HG03095 (cell line): ENCODE data around the gene ACSL5.
A peak's percentile ranks its signal among the peaks of the same experiment; 100 is the strongest.
"Not testable (repeated sequence)": the region's sequence is repeated elsewhere in the genome, so short reads cannot be mapped to it uniquely, and the experiment has no call there.

ENCODE experiments used
- ATAC-seq: cut with Tn5 transposase; IDR thresholded peaks from one replicate; pipeline ENCODE4 v1.9.1; 2021; ENCODE audit warnings: moderate library complexity; ENCODE audit not compliant: unreplicated experiment

ACSL5 gene

DNA sequence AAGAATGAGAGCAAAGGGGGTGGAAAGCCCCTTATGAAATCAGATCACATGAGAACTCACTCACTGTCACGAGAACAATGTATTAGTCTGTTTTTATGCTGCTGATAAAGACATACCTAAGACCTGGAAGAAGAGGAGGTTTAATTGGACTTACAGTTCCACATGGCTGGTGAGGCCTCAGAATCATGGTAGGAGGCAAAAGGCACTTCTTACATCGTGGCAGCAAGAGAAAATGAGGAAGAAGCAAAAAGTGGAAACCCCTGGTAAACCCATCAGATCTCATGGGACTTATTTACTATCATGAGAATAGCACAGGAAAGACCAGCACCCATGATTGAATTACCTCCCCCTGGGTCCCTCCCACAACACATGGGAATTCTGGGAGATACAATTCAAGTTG, 32.9 kb downstream of the ACSL5 start:
- not testable (repeated sequence) for ATAC-seq

- no peak for ATAC-seq
Measured at GRCh38 chr10:112407696-112408095, 33.8 kb downstream of the ACSL5 start.

DNA sequence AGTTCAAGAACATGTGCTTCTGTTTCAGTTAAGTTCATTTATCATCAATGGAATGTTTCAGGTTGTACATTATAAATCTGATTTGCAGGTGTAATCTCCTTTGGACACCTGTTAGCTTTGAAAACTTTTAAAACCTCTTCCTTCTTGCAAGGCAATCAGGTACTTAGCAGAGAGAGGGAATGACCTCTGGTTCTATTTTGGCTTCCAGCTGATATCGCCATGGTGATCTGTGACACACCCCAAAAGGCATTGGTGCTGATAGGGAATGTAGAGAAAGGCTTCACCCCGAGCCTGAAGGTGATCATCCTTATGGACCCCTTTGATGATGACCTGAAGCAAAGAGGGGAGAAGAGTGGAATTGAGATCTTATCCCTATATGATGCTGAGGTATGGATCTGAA, 35.4 kb downstream of the ACSL5 start:
- no peak for ATAC-seq

DNA sequence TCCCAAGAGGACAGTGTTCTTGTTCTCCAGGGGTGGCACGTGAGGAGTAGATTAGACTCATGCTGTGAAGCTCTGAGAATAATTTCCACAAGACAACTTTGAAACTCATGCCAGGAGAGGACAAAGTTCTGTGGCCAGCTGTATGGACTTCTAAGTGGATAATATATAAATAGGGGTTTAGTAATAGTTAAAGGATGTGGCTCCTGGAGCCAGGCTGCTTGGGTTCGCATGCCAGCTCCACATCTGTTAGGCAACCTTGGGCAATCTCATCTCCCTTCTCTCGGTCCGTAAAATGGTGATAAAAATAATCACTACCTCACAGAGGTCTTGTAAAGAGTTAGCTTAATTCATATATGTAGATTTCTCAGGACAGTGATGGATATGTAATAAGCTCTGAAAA, 35.8 kb downstream of the ACSL5 start:
- ATAC-seq: no peak

GRCh38 chr10:112412696-112413095, 38.8 kb downstream of the ACSL5 start:
- no peak for ATAC-seq

DNA sequence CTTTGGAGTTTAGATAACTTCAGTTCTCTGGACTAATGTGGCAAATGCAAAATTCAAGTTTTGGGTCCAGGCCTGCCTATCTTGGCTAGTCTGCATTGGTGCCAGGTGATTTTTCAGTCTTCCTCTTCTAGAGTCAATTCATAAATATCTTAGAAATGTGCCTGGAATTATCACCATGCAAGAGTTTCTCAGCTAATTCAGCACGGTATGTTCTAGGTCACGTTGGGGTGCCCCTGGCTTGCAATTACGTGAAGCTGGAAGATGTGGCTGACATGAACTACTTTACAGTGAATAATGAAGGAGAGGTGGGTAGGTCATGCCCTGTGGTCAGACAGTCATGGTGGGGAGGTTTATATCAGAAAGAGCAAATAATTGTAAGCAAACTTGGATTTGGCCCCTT, 47.8 kb downstream of the ACSL5 start:
- no peak for ATAC-seq

DNA sequence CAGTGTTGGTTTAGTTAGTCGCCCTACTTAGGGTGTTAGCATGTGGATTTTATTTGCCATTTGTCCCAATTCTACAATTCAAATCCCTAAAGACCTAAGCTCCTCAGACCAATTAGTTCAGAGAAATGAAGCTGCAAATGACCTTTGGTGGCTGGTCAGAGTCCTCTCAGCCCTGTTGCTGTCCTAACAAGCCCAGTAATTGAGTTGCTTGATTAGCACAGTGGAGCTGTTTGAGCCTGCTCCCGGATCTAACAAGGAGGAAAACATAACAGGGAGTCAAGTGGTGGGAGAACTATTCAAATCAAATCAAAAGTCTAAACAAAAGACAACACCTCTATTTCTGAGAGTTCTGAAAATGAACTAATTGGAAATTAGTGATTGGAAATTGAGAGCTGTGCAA, 50.7 kb downstream of the ACSL5 start:
- no peak for ATAC-seq

- no peak for ATAC-seq
Measured at GRCh38 chr10:112426111-112426510, 52.2 kb downstream of the ACSL5 start.

DNA sequence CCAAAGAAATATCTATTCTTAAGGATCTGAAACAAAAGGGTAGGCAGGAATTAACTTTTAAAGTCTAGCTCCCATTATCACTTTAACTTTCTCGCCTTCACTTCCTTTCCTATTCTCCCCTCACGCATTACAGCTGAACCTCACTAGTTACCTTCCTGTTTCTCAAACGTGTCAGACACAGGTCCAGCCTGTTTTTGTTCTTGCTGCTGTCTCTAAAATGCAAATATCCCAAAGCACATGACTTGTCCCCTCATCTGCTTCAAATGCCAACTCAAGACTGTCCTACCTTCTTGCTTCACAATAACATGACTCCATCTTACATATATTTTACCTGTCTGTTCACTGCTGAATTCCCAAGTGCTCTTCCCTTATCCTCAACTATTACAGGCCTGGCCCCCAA, 55.2 kb downstream of the ACSL5 start:
- ATAC-seq: no peak

GRCh38 chr10:112429654-112430230, 55.8 kb downstream of the ACSL5 start:
- no peak for ATAC-seq

DNA sequence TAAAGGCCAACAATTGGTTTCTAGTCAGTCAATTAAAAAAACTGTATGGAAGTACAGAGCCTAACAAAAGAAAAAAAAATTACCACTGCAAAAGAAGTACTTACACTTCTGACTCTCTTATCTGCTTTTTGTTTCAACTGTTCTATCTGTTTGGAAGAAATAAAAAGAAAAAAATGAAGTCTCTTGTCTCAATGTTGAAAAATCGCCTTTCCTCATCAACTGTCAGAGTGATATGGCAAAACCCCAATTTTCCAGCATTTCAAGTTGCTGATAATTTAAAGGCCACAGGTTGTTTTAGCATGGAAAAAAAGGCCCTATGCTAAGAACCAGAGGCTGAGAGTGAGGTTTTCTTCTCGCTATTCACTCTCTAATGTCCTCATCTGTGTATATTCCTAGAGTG, 59.2 kb downstream of the ACSL5 start:
- no peak for ATAC-seq

DNA sequence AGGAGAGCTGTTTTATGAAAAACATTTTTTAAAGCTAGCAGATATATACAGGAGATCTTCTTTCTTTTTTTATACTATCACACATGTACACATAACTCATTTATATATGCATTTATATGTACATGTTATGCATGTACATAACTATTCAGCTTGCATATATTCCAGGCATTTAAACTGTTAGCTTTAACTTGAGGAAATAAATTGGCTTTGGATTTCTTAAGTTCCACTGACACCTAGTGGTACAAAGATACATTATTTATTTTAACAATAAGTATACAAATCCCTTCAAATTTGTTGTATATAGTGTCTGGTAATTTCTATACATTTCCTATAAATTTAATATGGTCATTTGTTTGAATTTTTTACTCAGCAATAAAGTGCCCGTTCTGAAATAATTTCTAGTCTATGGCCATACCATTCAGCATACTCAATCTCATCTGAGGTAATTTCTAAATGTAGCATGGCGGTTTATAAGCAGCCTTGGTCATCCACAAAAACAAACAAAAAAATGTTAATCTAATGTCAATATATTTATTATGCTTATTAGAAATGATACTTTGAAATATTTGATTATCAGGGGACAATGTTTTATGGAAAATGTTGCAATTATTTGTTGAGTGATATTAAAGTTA, 61.2 kb downstream of the ACSL5 start:
- ATAC-seq: no peak

- ATAC-seq: no peak
Measured at GRCh38 chr10:112438356-112438755, 64.4 kb downstream of the ACSL5 start.

GRCh38 chr10:112441520-112441919, 67.6 kb downstream of the ACSL5 start:
- ATAC-seq: no peak

- no peak for ATAC-seq
Measured at GRCh38 chr10:112442063-112442462, 68.1 kb downstream of the ACSL5 start.

GRCh38 chr10:112446055-112446854, 72.3 kb downstream of the ACSL5 start:
- no peak for ATAC-seq

DNA sequence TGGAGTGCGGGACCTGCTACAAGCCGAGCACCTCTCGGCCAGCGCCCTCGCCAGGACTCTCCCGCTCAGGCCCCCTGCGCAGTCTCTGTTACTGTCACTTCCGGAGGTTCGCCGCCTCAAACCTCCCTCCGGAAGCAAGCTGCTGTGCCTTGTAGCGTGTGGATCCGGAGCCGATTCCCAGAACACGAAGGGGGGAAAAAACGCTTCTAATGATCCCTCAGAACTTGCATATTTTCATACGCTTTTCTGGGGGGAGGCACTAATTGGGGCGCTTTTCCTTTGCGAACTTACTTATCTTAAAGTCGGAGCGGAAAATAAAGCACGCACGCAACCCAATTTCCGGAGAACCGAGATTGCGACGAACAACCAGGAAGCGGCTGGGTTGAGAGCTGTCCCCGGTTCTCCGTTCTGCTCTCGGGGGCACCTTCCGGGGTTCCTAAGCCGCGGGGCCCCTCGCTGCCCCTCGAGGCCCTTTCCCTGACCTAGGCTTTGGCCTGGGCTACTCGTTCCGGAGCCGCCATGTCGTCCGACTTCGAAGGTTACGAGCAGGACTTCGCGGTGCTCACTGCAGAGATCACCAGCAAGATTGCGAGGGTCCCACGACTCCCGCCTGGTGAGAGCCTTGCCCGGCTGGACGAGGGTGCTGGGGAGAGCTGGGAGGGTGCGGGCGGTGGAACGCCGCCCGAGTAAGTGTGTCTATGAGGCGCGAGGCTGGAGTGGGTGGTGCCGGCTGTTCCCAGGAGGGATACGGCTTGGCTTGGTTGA, 73.1 kb downstream of the ACSL5 start, which contains the start of the genes VTI1A and ZDHHC6:
TSS of gene VTI1A (plus strand) at position 361 of the 765 bp plus-strand sequence. CDS start at position 520, 159 bp downstream.
TSS of gene ZDHHC6 (minus strand) at position 60 of the 765 bp plus-strand sequence. CDS start 1,478 bp downstream, outside the sequence.
- ATAC-seq: peak; percentile 93

GRCh38 chr10:112447620-112447928, 73.7 kb downstream of the ACSL5 start:
- ATAC-seq: no peak

GRCh38 chr10:112448888-112449287, 75.0 kb downstream of the ACSL5 start:
- no peak for ATAC-seq

GRCh38 chr10:112454910-112455779, 81.2 kb downstream of the ACSL5 start:
- ATAC-seq: no peak
